ENCODE measurements around the gene PNKP.
"Not testable (repeated sequence)": the region's sequence is repeated elsewhere in the genome, so short reads cannot be mapped to it uniquely, and the experiment has no call there.

Gene PNKP

GRCh38 chr19:49840736-49841249 lies 26.6 kb downstream of the PNKP start:
- no peak for DNase-seq

GRCh38 chr19:49840321-49840720 lies 27.1 kb downstream of the PNKP start:
- no peak for DNase-seq

GRCh38 chr19:49839713-49840112 lies 27.7 kb downstream of the PNKP start:
- DNase-seq = no peak

DNA sequence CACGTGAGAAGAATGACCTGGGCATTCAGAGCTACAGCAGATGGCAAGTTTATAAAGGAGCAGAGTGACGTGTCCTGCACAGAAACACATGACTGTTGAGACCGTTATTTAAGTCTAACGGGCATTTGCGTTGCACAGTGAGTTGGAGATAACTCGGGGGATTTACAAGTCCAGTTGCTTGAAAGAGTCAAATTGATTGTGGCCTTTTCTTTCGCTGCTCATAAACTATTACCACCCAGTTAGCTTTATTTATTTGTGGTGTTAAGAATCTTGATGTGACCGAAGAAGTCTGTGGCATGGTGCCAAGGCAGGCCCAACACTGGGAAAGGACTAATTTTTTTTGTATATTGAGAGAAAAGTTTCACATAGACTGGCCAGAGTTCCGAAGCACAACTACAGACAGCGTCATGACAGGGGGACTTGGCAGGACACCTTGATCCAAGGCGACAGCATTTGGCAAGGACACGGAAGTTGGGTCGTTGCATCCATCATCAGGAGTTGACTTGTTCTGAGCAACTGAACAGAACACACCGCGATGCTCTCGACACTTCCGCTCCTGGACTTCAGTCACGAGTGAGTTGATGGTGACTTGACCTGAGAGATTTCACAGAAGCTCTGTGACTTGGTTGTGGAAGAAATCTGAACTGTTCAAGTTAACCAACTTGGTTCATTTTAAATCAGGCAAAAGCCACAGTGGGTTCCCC lies 28.3 kb downstream of the PNKP start:
- DNase-seq = no peak

DNA sequence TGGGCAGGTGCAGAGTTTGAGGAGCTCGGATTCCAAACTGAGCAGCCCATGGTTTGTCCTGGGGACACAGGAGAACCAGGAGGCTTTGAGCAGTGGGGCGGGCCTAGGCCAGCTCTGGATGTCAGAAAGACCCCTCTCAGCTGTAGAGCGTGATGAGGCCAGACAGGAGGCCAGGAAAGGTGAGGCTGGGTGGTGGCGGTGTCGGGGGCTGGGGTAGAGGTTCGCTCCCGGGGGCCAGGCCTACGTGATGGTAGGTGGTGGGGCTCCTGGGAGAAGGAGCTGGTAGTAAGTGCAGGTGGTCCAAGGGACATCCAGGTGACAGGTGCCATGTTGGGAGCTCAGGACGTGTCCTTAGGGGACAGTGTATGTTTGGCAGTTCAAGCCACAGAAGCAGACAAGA lies 30.0 kb downstream of the PNKP start:
- DNase-seq = no peak

DNA sequence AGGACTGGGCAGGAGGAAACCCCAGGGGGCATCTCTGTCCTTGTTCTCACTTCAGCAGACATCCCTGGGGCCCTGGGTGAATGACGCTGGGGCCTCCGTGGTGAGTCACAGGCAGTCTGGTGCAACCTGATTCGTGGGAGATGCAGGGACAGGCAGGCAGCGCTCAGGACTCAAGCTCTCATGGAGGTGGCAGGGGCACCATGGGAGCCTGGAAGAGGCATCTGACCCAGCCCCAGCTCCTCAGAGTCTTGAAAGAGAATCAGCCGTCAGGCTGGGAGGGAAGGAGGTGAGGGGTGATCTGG lies 30.4 kb downstream of the PNKP start:
- no peak for DNase-seq

DNA sequence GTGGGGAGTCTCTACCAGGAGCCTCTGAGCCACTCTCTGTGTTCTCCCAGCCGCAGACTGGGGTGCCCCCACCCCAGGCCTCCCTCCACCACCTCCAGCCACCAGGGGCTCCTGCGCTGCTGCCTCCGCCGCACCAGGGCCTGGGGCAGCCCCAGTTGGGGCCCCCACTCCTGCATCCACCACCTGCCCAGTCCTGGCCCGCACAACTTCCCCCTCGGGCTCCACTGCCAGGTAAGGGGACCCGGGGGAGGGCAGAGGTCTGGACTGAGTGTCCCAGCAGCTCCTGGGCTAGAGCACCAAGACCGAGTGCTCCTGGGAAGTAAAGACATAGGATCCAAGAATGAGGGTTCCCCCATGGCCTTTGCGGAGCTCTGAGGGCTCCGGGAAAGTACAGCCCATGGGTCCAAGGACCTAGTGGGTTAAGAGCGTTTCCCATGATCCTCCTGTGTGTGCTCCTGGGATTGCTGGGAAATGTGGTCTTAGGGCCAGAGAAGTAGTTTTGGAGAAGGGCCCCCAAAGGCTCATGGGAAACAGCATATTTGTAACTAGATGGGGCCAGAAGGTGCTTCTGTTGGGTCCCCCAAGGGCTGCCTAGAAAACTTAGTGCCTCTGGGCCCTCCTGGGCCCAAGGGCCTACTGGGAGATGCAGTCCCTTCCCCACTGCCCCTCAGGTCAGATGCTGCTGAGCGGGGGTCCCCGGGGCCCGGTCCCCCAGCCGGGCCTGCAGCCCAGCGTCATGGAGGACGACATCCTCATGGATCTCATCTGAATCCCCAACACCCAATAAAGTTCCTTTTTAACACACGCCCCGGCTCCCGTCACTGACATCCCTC lies 31.0 kb downstream of the PNKP start:
- DNase-seq = no peak

- DNase-seq = no peak
Observed at GRCh38 chr19:49835562-49835961, 31.8 kb downstream of the PNKP start.

- DNase-seq = no peak
Observed at GRCh38 chr19:49833599-49833998, 33.8 kb downstream of the PNKP start.

- no peak for DNase-seq
Observed at GRCh38 chr19:49832556-49832955, 34.8 kb downstream of the PNKP start.

DNA sequence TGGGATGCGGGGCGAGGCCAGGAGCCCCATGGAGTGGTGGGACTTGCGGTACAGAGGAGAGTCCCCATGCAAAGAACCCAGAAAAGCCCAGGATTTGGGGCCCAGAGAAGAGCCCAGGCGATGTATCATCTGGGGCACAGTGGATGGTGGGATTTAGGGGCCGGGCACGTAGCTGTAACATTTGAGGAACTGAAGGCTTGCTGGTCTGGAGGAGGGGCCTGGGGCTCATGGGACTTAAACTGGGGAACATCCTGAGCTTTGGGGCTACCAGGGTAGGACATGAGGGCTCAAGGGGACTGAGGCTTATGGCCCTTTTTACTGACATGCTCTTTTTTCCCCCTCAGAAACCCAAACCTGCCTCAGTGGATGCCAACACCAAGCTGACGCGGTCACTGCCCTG lies 35.8 kb downstream of the PNKP start:
- DNase-seq = no peak

- no peak for DNase-seq
Observed at GRCh38 chr19:49830766-49831165, 36.6 kb downstream of the PNKP start.

DNA sequence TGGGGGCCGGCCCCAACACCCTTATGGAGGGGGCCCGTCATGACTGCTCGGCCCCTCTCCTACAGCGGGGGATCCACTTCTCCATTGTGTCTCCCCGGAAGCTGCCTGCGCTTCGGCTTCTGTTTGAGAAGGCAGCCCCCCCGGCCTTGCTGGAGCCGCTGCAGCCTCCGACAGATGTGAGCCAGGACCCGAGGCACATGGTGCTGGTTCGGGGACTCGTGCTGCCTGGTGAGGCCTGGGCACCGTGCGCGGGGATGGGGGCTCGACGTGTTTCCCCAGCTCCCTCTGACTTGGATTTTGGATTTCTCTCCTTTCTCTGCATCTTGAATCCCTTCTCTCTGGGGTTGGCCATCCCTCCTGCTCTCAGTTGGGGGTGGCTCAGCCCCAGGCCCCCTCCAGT lies 37.7 kb downstream of the PNKP start:
- no peak for DNase-seq

DNA sequence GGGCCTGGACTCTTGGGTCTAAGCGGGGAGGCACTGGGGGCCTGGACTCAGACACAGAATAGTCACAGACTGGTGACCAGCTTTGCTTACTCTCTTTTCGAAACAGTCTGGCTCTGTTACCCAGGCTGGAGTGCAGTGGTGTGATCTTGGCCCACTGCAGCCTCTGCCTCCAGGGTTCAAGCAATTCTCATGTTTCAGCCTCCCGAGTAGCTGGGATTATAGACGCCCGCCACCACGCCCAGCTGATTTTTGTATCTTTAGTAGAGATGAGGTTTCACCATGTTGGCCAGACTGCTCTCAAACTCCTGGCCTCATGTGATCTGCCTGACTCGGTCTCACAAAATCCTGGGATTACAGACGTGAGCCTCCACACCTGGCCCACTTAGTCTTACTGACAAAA lies 38.2 kb downstream of the PNKP start:
- DNase-seq = no peak

DNA sequence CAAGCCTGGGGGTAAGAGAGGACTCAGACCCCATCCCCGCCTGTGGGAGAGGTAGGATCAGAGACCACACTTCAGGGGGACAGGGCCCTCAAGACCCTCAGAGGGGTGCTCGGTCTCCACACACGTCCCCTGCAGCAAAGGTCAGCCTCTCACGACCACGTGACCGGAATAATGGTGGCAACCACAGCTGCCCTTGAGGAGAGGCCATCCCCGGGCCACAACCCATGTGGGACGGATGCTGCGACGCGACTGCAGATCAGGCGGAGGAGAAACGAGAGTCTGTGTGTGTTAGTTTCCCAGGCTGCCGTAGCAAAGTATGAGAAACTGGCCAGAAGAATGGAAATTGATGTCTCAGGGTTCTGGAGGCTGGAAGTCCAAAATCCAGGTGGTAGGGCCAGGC lies 40.3 kb downstream of the PNKP start:
- no peak for DNase-seq

GRCh38 chr19:49824662-49825061 lies 42.7 kb downstream of the PNKP start:
- DNase-seq = no peak

GRCh38 chr19:49823472-49823871 lies 43.9 kb downstream of the PNKP start:
- DNase-seq = no peak

GRCh38 chr19:49820125-49820524 lies 47.3 kb downstream of the PNKP start:
- DNase-seq = no peak

- DNase-seq = not testable (repeated sequence)
Observed at GRCh38 chr19:49819452-49820115, 47.8 kb downstream of the PNKP start.

- no peak for DNase-seq
Observed at GRCh38 chr19:49818649-49819370, 48.6 kb downstream of the PNKP start.

DNA sequence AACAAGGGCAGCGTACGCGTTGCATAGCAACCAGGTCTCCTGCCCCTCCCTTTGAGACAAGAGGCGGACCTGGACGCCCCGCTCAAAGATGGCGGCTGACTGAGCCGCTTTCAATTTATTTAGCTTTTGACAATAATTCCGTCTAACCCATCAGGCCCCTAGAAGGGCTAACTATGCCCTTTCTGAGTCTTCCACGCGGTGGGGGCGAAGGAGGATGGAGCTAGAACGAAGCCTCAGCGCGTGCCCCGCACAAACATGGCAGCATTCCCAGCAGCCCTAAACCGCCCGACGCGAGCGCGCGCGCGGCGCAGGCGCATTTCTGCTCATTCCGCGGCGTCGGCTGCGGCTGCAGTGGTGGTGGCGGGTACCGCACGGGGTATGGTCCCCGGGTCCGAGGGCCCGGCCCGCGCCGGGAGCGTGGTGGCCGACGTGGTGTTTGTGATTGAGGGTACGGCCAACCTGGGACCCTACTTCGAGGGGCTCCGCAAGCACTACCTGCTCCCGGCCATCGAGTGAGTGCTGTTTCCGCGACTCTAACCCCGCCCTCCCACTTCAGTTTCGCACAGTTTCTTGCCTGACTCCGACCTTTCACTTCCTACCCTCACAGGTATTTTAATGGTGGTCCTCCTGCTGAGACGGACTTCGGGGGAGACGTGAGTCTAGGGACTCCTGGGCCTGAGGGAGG lies 49.3 kb downstream of the PNKP start, which contains the start of gene MED25:
TSS of gene MED25 (plus strand) at position 326 of the 685 bp plus-strand sequence. CDS start at position 379, 53 bp downstream.
- peak; percentile 90 for DNase-seq

DNA sequence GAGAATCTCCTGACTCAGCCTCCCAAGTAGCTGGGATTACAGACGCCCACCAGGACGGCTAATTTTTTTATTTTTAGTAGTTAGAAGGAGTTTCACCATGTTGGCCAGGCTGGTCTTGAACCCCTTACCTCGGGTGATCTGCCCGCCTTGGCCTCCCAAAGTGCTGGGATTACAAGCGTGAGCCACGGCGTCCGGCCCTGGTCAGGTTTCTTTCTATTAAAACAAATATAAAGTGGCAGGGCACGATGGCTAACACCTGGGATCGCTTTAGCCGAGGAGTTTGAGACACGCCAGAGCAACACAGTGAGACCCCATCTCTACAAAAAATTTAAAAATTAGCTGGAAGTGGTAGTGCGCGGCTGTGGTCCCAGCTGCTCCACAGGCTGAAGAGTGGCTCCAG lies 50.8 kb downstream of the PNKP start:
- DNase-seq = no peak
